HG03460 (cell line): Measurements from ENCODE around the gene MED10.
"Not testable (repeated sequence)": the region's sequence is repeated elsewhere in the genome, so short reads cannot be mapped to it uniquely, and the experiment has no call there.

Source experiments
- ATAC-seq: cut with Tn5 transposase; IDR thresholded peaks from one replicate; pipeline ENCODE4 v1.9.1; 2021; ENCODE audit not compliant: unreplicated experiment

Gene MED10

DNA sequence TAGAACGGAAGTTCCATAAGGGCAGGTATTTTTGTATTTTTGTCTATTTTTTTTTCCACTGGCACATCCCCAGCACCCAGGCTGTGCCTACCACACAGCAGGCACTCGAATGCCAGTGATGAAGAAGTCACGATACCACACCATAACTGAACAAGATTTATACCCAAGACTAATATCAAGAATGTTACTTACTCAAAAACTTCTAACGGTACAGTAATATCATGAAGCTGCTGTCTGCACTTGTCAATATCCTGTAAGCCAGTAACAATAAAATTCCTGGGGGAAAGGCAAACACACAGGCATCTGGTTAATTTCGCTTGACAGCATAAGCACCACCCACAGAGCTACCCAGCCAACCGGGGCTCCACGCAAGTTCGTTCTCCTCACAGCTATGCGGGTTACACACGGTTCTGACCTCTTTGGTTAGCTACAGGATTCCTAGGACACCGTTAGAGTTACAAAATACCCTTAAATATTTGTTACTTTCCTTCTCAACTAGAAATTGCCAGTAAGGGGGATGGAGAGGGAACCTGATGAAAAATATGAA, 1.3 kb downstream of the MED10 start:
- ATAC-seq: no peak

DNA sequence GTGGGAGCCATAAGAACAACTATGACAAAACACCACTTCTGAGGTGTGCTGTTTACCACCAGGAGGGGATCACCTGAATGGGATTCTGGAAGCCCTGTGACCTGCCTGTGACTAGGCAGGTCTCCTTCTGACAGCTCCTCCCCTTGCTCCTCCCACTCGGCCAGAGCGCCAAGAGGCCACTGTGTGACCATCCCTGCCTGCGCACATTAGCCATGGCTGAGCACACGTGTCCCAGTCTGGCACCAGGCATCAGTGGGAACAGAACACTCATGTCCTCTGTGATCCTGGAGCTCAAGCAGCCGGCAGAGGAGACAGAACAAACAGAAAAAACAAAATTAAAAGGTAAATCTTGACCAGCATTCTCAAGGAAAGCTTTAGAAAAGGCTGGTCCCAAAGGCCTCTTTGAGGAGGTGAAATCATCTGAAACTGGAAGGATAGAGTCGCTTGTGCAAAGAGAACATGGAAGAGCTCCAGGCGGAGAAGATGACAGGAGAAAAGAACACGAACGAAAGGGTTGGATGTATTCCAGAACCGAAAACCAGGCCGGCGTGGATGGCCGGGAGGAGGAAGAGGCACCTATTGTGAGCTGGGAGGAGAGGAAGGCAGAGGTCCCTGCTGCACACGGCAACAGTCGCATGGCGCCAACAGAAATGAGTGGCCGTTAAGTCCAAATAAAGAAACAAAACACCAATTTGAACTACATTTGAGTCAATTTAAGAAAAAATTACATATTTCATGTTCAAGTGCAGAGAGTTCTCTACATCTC, 5.1 kb downstream of the MED10 start:
- ATAC-seq: no peak

DNA sequence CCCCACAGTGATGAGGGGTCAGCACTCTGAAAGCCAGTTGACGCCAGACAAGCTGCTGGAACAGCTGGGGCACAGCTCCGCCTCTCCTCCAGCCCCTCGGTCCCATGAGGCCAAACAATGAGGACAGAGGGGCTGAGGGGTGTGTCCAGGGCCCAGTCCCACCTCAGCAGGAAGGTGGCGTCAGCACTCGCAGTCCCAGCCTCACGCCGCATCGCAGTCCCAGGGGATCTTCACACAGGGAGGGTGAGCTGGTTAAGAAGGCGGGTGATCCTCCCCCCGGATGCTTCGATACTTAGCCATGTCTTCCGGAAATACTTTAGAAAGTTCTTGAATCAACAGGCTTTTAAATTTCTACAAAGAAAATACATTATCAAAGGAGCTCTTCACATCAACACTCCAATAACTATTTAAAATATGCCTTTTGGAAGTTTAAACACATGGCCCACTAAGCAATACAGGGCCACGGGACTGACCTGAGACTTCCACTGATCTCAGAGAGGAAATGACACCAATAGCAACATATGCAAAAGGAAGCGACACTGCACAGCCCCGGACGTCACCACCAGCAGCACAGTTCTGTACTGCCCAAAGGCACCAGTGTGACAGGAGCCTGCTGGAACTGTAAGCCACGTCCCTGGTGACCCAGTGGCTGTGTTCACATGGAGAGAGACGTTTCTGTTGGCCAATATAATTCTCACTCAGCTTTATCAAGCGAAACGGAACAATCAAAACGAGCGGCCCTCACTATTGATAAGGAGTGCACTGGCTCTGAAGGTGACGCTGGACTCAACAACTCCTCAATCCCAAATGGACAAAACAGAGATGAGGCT, 5.9 kb downstream of the MED10 start:
- no peak for ATAC-seq

DNA sequence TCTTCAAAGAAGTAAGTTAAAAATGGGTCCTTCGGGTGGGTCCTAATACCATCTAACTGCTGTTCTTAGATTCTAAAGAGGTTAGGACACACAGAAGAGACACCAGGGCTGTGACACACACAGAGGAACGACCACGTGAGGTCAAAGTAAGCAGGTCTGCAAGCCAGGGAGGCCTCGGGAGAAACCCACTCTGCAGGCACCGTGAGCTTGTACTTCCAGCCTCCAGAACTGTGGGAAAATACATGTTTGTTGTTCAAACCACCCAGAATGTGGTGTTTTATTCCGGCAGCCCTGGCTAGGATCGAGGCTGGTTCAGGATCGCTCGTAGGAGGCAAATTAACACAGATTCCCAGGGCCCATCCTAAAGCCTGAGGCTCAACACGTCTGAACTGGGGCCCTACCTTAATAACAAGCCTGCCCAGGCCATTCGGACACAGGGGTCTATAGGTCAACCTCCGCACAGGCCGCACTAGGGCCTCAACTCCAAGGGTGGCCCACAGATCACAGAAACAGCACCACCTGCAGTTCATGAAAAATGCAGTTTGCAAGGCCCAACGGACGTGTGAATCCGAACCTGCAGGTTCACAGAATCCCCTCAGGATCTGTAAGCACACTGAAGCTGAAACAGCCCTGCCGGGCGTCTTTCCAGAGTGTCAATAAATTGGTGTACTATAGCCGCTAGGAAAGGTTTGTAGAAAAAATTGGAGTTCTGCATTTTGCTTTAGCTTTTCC, 7.1 kb downstream of the MED10 start:
- ATAC-seq: no peak

DNA sequence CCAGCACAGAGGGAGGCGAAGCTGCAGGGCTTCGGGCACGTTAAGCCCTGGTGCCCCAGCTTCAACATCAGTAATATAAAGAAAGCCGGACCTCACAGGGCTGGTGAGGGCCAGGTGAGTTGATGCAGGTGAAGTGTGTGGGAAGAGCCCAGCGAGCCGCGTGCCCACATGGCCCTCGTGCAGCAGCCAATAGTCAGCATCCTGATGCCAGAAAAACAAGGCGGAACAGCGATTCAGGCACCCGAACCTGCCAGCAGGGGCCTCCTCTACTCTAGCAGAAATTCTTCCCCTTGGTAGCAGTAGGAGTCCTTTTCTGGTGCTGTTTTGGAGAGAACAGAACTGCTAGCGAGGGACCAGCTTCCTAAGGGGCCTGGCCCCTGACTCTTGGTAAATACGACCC, 7.8 kb downstream of the MED10 start:
- ATAC-seq: no peak

DNA sequence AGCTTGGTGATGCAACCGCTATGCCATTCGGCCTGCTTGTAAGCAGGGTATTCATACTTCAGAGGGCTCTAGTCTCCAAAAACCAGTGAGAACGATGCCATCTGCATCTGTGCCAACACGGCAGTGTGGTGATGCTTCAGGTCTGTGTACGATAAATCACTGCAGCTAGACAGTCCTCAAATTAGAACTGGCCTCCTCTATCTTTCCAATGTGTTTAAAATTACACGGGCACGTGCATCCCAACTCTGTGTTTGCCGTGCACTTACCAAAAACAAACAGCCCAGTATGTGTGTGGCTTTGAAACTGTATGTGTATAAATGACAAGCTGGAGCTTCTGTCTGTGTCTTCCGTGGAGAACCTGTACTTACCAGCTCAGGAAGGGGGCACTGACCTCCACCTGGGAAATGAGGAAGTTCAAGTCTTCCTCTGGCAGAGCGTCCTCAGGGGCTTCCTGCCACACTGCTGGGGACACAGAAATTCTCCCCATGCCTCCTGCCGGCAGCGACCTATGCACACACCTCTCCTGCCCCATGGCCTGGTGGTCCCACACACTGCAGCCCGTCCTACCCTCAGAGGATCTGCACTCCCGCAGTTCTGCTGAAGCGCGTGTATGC, 12.3 kb downstream of the MED10 start:
- ATAC-seq: no peak

DNA sequence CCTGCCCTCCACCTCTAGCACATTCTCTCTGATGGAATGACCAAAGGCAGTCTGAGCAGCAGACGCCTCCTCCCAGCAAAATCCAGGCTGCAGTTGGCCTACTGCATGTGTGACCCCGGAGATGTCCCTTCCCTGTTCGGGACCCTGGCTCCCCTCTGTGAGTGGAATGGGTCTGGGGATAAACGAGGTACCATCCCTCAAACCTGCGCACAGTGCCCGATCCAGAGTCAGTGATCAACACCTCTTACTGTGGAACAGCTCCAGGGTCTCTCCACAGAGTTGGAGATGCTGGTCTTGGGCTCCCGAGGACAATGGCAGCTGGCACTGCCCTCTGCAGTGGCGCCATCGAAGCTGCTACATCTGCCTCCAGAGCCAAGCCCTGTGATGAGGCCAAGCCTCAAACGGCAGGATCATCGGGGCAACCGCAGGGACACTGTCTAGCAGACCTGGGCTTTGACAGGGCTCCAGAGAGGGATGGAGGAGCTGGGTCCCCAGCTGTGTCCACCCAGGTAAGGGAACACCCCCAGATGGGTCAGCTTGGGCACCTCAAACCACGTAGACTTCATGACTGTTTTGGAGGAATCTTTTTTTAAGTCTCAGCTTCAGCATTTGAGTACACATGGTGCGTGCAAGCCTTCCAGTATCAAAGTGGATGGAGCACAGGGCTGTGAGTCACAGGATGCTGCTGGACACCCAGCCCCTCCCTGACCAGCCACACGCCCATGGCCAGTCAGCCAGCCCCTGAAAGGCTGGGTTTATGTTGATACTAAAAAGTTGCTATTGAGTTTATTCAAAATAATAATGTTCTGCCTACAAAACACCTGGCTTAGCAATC, 13.0 kb downstream of the MED10 start:
- ATAC-seq: no peak

DNA sequence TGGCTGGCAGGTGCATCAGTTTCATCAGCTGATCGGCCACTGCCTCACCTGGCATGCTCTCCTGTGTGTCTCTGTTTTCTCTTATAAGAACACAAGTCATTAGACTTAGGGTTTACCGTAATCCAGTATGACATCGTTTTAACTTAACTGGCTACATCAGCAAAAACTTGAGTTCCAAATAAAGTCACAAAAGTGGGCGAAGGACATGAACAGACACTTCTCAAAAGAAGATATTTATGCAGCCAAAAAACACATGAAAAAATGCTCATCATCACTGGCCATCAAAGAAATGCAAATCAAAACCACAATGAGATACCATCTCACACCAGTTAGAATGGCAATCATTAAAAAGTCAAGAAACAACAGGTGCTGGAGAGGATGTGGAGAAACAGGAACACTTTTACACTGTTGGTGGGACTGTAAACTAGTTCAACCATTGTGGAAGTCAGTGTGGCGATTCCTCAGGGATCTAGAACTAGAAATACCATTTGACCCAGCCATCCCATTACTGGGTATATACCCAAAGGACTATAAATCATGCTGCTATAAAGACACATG, 14.8 kb downstream of the MED10 start:
- ATAC-seq: not testable (repeated sequence)

DNA sequence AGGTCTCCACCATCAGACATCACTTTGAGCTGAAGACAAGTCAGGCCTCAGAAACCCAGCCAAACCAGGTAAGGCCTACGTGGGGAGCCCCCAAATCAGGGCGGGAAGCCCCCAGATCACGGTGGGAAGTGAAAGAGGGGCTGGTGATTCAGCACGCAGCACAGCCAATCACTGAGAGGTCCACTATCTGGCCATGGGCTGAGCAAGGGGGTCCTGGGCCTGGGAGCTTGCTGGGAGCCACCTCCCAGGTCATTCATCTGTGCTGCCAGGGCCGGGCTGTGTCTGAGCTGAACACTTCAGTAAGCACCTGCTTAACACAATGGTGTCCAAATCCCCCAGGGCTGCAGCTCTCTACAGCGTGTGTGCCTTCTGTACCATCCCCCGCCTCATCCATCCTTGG, 15.5 kb downstream of the MED10 start:
- no peak for ATAC-seq

DNA sequence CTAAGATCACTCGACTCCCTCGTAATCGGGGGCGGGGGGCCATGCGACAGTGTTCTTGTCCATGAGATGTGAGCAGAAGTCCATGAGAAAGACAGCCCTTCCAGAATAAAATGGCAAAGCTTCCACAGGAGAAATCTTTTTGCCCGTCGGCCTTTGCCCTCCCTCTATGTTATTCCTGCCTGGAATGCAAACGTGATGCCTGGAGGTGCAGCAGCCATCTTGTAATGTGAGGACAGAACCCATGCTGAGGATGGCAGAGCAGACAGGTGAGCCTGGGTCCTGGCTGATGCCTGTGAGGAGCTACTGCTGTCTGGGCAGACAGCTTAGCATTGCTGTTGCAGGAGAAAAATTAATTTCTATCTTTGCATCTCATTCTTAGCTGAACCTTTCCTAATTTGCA, 17.2 kb downstream of the MED10 start:
- no peak for ATAC-seq

DNA sequence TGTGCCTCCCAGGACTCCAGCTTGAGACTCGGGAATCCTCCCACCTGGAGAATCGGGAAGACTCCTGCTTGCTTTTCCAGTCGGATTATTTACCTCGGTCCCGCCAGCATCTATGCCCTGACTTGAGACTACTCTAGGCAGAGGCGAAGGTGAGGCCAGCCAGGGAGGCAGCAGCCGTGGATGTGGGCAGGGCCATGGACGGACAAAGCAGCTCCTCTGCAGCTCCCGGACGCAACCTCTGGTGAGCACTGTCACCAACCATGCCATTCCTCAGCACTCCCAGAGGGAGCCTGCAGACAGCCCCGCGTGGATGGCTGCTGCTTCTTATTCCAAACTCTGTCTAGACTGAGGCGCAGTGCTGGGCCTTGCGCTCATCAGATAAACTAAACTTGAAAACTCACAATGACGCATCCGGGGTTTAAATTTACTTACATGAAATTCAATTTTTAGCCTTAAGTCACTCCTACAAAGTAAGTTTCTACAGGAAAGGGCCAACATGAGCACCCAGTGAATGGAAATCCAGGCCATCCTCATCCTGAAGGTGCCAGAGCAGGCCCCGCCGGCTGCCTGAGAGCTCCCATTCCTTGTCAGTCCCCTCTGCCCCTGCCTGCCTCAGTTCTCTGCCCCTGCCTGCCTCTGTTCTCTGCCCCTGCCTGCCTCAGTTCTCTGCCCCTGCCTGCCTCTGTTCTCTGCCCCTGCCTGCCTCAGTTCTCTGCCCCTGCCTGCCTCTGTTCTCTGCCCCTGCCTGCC, 17.8 kb downstream of the MED10 start:
- ATAC-seq: no peak

DNA sequence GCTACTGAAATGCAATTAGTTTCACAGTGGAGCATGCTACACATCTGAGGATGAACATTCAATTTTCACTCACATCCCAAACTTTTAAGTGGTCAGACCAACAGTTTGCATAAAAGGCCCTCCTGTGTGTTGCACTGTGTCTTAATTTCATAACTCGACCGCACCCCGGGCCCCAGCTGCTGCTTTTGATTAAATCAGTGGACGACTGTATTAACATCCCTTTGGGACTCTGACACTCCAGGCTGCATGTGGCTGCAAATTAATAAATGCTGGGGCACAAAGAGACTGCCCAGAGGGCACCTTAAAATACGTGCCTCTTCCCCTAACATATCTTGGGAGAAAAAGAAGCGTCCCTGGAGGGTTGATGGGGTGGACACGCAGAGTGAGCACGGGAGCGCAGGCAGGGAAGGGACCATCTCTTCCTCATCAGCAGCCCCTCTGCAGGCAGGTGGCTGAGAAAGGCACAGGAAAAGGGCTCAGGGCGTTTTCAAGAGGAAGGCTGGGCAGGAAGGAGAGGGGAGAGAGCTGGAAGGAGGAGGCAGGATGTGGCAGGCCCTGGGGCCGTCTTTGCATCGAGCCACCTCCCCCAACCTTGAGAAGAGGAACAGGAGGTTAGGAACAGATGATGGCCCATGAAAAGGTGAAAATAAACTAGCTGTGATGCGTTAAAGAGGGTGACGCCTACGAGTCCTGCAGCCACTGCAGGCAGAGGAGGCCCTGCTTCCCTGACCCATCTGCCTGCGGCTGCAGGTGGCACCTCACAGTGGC, 18.6 kb downstream of the MED10 start:
- ATAC-seq: peak; percentile 72

DNA sequence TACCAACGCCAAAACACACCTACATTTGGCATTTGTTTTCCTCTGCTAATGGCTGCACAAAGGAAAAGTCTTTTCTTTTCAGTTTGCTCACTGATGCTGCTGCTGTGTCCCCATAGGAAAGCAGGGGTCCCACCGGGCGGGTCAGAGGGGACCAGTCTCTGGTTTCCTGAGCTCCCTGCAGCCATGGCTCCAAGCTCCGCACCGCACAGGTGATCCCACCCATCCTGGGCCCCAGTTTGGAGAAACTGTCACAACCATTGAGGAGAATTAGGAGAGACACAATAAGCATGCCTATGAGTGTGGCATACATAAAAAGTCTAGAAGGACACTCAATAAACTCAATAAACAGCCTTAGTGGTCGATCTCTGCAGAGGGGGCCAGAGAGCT, 19.9 kb downstream of the MED10 start:
- ATAC-seq: no peak

DNA sequence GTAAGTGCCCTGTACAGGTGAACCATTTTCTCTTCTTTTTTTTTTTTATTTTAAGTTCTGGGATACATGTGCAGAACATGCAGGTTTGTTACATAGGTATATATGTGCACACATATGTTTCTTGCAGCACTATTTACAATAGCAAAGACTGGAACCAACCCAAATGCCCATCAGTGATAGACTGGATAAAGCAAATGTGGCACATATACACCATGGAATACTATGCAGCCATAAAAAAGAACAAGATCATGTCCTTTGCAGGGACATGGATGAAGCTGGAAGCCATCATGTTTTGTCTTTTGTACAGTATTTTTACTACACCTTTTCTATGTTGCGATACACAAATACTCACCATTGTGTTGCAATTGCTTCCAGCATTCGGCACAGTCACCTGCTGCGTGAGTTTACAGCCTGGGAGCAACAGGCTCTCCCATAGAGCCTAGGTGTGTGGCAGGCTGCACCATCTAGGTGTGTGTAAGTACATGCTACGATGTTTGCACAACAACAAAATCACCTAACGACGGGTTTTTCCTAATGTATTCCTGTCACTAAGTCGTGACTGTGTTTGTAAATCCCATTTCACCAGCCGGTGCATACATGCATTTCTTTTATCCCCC, 20.4 kb downstream of the MED10 start:
- ATAC-seq: not testable (repeated sequence)

DNA sequence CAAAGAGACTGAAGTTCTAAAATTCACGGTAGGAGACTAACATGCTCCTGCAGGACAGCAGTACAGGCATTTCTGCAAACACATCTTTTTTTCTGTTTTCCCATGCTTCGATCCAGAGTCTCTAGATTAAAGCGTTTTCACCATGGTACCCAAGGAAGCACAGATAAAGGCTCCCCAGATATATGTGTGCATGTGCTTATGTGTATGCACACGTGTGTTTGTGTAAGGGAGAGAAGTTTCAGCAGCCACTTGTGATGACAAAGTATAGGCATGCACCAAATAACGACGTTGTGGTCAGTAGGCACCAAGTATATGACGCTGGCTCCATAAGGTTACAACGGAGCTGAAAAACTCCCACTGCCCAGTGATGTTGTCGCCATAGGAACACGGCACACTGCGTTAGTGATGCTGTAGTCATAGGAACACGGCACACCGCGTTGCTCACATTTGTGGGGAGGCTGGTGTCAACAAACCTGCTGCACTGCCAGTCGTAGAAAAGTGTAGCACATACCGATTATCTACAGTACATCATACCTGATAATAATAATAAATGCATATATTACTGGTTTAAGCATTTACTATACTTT, 21.7 kb downstream of the MED10 start:
- ATAC-seq: no peak

DNA sequence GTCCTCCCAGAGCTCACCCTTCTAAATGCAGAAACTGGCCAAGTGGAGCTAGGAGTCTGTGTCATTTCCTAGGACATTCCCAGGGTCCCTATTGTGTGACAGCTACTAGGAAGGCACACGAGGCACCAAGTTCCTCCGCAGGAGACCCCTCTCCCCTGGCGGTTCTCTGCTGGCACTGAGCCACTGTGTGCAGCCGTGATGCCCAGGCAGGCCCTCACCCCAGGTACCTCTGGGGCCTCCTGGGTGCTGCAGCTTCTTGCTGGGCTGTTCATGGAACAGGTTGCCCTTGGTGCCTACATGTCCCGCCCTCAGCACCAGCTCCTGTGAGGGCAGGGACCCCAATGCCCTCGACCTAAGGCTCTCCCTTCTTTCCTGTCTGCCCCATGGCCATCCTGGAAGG, 23.1 kb downstream of the MED10 start:
- ATAC-seq: no peak

DNA sequence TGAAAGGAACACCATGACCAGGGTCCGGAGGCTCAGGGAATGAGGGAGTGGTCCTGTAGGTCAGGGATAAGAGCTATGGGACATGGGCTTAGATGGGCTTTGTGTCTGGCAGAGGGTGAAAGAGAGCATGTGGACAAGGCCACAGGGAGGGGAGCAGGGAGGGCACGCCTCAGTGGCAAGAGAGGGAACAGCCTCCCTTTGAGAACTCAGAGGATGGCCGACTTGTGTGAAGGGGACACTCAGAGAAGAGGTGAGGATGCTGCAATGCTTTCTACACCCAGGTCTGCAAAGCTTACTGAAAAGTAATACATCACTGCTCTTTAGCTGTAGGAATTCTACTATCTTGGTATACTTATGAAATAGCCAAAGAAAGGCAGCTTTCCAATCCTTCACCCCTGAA, 23.5 kb downstream of the MED10 start:
- no peak for ATAC-seq
